ENCODE measurements around the gene COL6A1.
"Not testable (repeated sequence)": the region's sequence is repeated elsewhere in the genome, so short reads cannot be mapped to it uniquely, and the experiment has no call there.

Gene COL6A1

GRCh38 chr21:45970674-45971615, 10.6 kb upstream of the COL6A1 start:
- DNase-seq: peak; percentile 57

- DNase-seq: no peak
Observed at GRCh38 chr21:45971616-45972352, 9.8 kb upstream of the COL6A1 start.

- no peak for DNase-seq
Observed at GRCh38 chr21:45972353-45972715, 9.2 kb upstream of the COL6A1 start.

- no peak for DNase-seq
Observed at GRCh38 chr21:45972716-45973474, 8.7 kb upstream of the COL6A1 start.

GRCh38 chr21:45973475-45974072, 8.0 kb upstream of the COL6A1 start:
- peak; percentile 64 for DNase-seq

- no peak for DNase-seq
Observed at GRCh38 chr21:45974073-45975019, 7.2 kb upstream of the COL6A1 start.

- DNase-seq: no peak
Observed at GRCh38 chr21:45975020-45975666, 6.4 kb upstream of the COL6A1 start.

GRCh38 chr21:45975667-45976409, 5.7 kb upstream of the COL6A1 start:
- DNase-seq: not testable (repeated sequence)

GRCh38 chr21:45976701-45977311, 4.8 kb upstream of the COL6A1 start:
- no peak for DNase-seq

GRCh38 chr21:45977396-45977795, 4.2 kb upstream of the COL6A1 start:
- DNase-seq: no peak

GRCh38 chr21:45979141-45979631, 2.4 kb upstream of the COL6A1 start:
- no peak for DNase-seq

- DNase-seq: no peak
Observed at GRCh38 chr21:45979651-45980050, 1.9 kb upstream of the COL6A1 start.

- no peak for DNase-seq
Observed at GRCh38 chr21:45980271-45980670, 1.3 kb upstream of the COL6A1 start.

- DNase-seq: no peak
Observed at GRCh38 chr21:45980697-45981096, 873 bp upstream of the COL6A1 start.

GRCh38 chr21:45982092-45982757, 655 bp downstream of the COL6A1 start:
- DNase-seq: no peak

- DNase-seq: no peak
Observed at GRCh38 chr21:45982758-45983648, 1.4 kb downstream of the COL6A1 start.

GRCh38 chr21:45983649-45983965, 2.0 kb downstream of the COL6A1 start:
- no peak for DNase-seq

- DNase-seq: no peak
Observed at GRCh38 chr21:45983981-45984551, 2.5 kb downstream of the COL6A1 start.
